B cell (primary cell): ENCODE results near the gene MYL12B. TPM values are rescaled to one million over a fixed set of nuclear protein-coding genes. Genes with fewer than 3 reads are reported as not detected.
A peak's percentile ranks its signal among the peaks of the same experiment; 100 is the strongest.

Experiments
- ATAC-seq: fragments of 200-7000 bp; cut with Tn5 transposase; one replicate; pipeline ENCODE4 v1.10.0; 2021; ENCODE audit warnings: low read depth, mild to moderate bottlenecking, moderate number of reproducible peaks, moderate library complexity
- CTCF ChIA-PET: fragments of 350-600 bp; sonication (Branson Sonifier 250); formaldehyde crosslinking; loops from one replicate; lab custom pipeline; 2021; ENCODE audit warnings: antibody characterized with exemption, inconsistent platforms; lab: Charles Lee
- POLR2A ChIA-PET: fragments of 350-600 bp; sonication (Branson Sonifier 250); formaldehyde crosslinking; loops from one replicate; lab custom pipeline; 2021; ENCODE audit warnings: antibody characterized with exemption; lab: Charles Lee
- DNase-seq: peaks from one replicate; pipeline ENCODE4 v3.0.0; 2013
- H2AFZ ChIP-seq: 2 replicates; pipeline ENCODE4 v1.6.1; 2012; ENCODE audit warnings: mild to moderate bottlenecking, low read depth, low read length; ENCODE audit not compliant: insufficient read depth, poor library complexity, severe bottlenecking
- H3K27ac ChIP-seq, 2 donors: 1 replicate in 1 of 2; 2 replicates in 1 of 2; pipeline ENCODE4 v1.5.1; 2012 to 2013; ENCODE audit warnings: low read length in 2 of 2, mild to moderate bottlenecking in 2 of 2, moderate library complexity in 1 of 2
- H3K27me3 ChIP-seq, 4 experiments: fragments of 200-600 bp in 1 of 4; sonication (generic) in 1 of 4; replicated peaks in 1 of 4; 1 replicate in 2 of 4; 2 replicates in 2 of 4; pipeline versions ENCODE4 v1.6.1 to v1.7.0; 2013 to 2016; ENCODE audit warnings: low read length in 3 of 4, mild to moderate bottlenecking in 2 of 4, mixed read lengths in 1 of 4, moderate library complexity in 1 of 4; ENCODE audit not compliant: insufficient read depth in 4 of 4, control insufficient read depth in 3 of 4; ENCODE audit errors: control extremely low read depth in 1 of 4
- H3K36me3 ChIP-seq, 2 experiments: replicated peaks in 1 of 2; 1 replicate in 1 of 2; 2 replicates in 1 of 2; pipeline versions ENCODE4 v1.6.1 to v1.7.1; 2013; ENCODE audit warnings: low read length in 1 of 2; ENCODE audit not compliant: insufficient read depth in 2 of 2, control insufficient read depth in 1 of 2; ENCODE audit errors: control extremely low read depth in 1 of 2, extremely low read depth in 1 of 2
- H3K4me1 ChIP-seq, 2 donors: fragments of 200-600 bp in 1 of 2; sonication (generic) in 1 of 2; 1 replicate in 1 of 2; 2 replicates in 1 of 2; pipeline versions ENCODE4 v1.5.1 to v1.6.1; 2013 to 2017; ENCODE audit warnings: low read length in 2 of 2; ENCODE audit not compliant: control insufficient read depth in 2 of 2, insufficient read depth in 2 of 2
- H3K4me2 ChIP-seq: replicated peaks from 2 replicates; pipeline ENCODE3; 2012; ENCODE audit warnings: mild to moderate bottlenecking, low read depth, low read length; ENCODE audit not compliant: poor library complexity, severe bottlenecking
- H3K4me3 ChIP-seq, 5 experiments: fragments of 200-600 bp in 1 of 5; sonication (generic) in 1 of 5; 1 replicate in 3 of 5; 2 replicates in 2 of 5; pipeline versions ENCODE4 v1.5.1 to v1.7.0; 2011 to 2016; ENCODE audit warnings: low read length in 4 of 5, mild to moderate bottlenecking in 4 of 5, low read depth in 2 of 5, control low read depth in 1 of 5, moderate library complexity in 1 of 5; ENCODE audit not compliant: insufficient read depth in 1 of 5; ENCODE audit errors: control extremely low read depth in 1 of 5, extremely low read depth in 1 of 5
- H3K79me2 ChIP-seq: fragments of 200-600 bp; sonication (generic); one replicate; pipeline ENCODE4 v1.6.0; 2016; ENCODE audit warnings: low read length; ENCODE audit not compliant: control insufficient read depth, insufficient read depth
- H3K9ac ChIP-seq: fragments of 200-600 bp; sonication (generic); 2 replicates; pipeline ENCODE4 v1.6.1; 2017; ENCODE audit warnings: mild to moderate bottlenecking, low read length, moderate library complexity
- H3K9me3 ChIP-seq, 3 donors: one replicate each; pipeline versions ENCODE4 v1.6.1 to v1.7.1; 2013; ENCODE audit warnings: low read length in 2 of 3; ENCODE audit not compliant: control insufficient read depth in 2 of 3, insufficient read depth in 1 of 3; ENCODE audit errors: control extremely low read depth in 1 of 3
- H4K20me1 ChIP-seq: 2 replicates; pipeline ENCODE4 v1.6.0; 2012; ENCODE audit warnings: mild to moderate bottlenecking, low read length; ENCODE audit not compliant: insufficient read depth, control insufficient read depth, poor library complexity, severe bottlenecking
- H3K27ac Mint-ChIP-seq: one replicate; pipeline ENCODE4 v1.8.0; 2021; ENCODE audit warnings: mixed read lengths
- H3K27me3 Mint-ChIP-seq: one replicate; pipeline ENCODE4 v1.8.0; 2021; ENCODE audit warnings: mixed read lengths
- H3K4me1 Mint-ChIP-seq: one replicate; pipeline ENCODE4 v1.8.0; 2021; ENCODE audit warnings: mixed read lengths
- H3K4me3 Mint-ChIP-seq: one replicate; pipeline ENCODE4 v1.8.0; 2021; ENCODE audit warnings: mixed read lengths
- H3K9me3 Mint-ChIP-seq: one replicate; pipeline ENCODE4 v1.8.0; 2022; ENCODE audit warnings: mixed read lengths; ENCODE audit not compliant: insufficient read depth
- EZH2 ChIP-seq: IDR thresholded peaks from 2 replicates; pipeline ENCODE4 v1.6.1; 2012; ENCODE audit warnings: borderline replicate concordance, low read depth, mild to moderate bottlenecking, moderate library complexity, low read length; ENCODE audit not compliant: insufficient read depth, poor library complexity, severe bottlenecking
- WGBS: methylation state at CpG from one replicate; pipeline ENCODE4 v1.1.5; 2013; ENCODE audit warnings: missing lambda C conversion rate; ENCODE audit not compliant: insufficient coverage; 5-methylcytosine and 5-hydroxymethylcytosine counted together
- intact Hi-C: fragments of 100-400 bp; cut with micrococcal nuclease; formaldehyde crosslinking; loops from one replicate; pipeline ENCODE4 v1.10.0; 2022
- polyA minus RNA-seq: library from RNA; depleted of rRNA, polyadenylated mRNA; stranded (reverse); fragments of >200 nt; gene quantifications from 2 replicates; pipeline ENCODE4 v1.2.3, GENCODE V29; 2012
- polyA plus RNA-seq: library from polyadenylated mRNA; depleted of rRNA; stranded (reverse); fragments of >200 nt; gene quantifications from 2 replicates; pipeline ENCODE4 v1.2.3, GENCODE V29; 2012
- total RNA-seq, 2 donors: library from RNA; stranded (reverse); fragments of 120-200 nt in 1 of 2; gene quantifications; 1 replicate in 1 of 2; 2 replicates in 1 of 2; pipeline versions ENCODE4 v1.2.3 to v1.2.4, GENCODE V29; 2013 to 2022
- TF ChIP-seq, protein P1 (sequence below): fragments of 200-600 bp; IDR thresholded peaks from one replicate; pipeline ENCODE4 v1.8.0; 2022; ENCODE audit warnings: antibody characterized with exemption, mild to moderate bottlenecking

Gene MYL12B
- total RNA-seq, result 124 and 127 TPM in 2 replicates
- total RNA-seq (2013), result 339 TPM
- 94.0 and 139 TPM in 2 replicates for polyA plus RNA-seq
- polyA minus RNA-seq, result 84.5 and 114 TPM in 2 replicates

GRCh38 chr18:3261373-3262233 lies at the start of gene MYL12B:
MYL12B (plus strand) TSS chr18:3262133; CDS start chr18:3272899, 10,766 bp downstream.
- Histone ChIP-seq H3K9ac (peak within 1 kb of the TSS; percentile 96), H3K36me3 (peaks cover 8 to 21% of the 10 kb centered on the region in 2 experiments), H2AFZ (peak within 1 kb of the TSS; percentile 81), H4K20me1 (peaks cover 41% of the 10 kb centered on the region), H3K79me2 (peaks cover 88% of the 10 kb centered on the region), H3K4me1 (peaks cover 70 to 73% of the 10 kb centered on the region in 2 donors), H3K4me2 (peak within 1 kb of the TSS; percentile 90), H3K27me3 (no peaks in the 10 kb centered on the region), H3K27ac (peak within 1 kb of the TSS; percentile 86 to 97), H3K9me3 (no peaks in the 10 kb centered on the region), H3K4me3 (peak within 1 kb of the TSS; percentile 75 to 96 (median 86))
- DNase-seq (peak; percentile 93), ATAC-seq (peak; percentile 80)
- peak within 1 kb of the TSS; percentile 100 for H3K27ac Mint-ChIP-seq
- intact Hi-C loops, result loop anchor here (1.0 to 5.0 kb wide), 8 partner anchors 14 to 414 kb away; partner anchors contain the start of genes EMILIN2, LPIN2, MYL12A and TGIF1
- H3K27me3 Mint-ChIP-seq, result no peaks in the 10 kb centered on the region
- peaks cover 77% of the 10 kb centered on the region for H3K4me1 Mint-ChIP-seq
- H3K4me3 Mint-ChIP-seq, result peak within 1 kb of the TSS; percentile 88
- TF ChIP-seq, protein P1, sequence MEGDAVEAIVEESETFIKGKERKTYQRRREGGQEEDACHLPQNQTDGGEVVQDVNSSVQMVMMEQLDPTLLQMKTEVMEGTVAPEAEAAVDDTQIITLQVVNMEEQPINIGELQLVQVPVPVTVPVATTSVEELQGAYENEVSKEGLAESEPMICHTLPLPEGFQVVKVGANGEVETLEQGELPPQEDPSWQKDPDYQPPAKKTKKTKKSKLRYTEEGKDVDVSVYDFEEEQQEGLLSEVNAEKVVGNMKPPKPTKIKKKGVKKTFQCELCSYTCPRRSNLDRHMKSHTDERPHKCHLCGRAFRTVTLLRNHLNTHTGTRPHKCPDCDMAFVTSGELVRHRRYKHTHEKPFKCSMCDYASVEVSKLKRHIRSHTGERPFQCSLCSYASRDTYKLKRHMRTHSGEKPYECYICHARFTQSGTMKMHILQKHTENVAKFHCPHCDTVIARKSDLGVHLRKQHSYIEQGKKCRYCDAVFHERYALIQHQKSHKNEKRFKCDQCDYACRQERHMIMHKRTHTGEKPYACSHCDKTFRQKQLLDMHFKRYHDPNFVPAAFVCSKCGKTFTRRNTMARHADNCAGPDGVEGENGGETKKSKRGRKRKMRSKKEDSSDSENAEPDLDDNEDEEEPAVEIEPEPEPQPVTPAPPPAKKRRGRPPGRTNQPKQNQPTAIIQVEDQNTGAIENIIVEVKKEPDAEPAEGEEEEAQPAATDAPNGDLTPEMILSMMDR, result no peak
- no peak for TF ChIP-seq EZH2
- ChIA-PET POLR2A (interaction anchor here (0.5 to 2.5 kb wide), 13 partner anchors 9 to 642 kb away, joined by 3 to 35 read pairs (median 4); partner anchors contain the start of genes EMILIN2 and MYL12A), CTCF (interaction anchor here (0.6 to 3.1 kb wide), 9 partner anchors 9 to 406 kb away, joined by 3 to 20 read pairs (median 3); partner anchors contain the start of gene MYL12A)
- no peaks in the 10 kb centered on the region for H3K9me3 Mint-ChIP-seq
- WGBS, result under 1% methylated on average over 77 of the region's 84 CpGs

DNA sequence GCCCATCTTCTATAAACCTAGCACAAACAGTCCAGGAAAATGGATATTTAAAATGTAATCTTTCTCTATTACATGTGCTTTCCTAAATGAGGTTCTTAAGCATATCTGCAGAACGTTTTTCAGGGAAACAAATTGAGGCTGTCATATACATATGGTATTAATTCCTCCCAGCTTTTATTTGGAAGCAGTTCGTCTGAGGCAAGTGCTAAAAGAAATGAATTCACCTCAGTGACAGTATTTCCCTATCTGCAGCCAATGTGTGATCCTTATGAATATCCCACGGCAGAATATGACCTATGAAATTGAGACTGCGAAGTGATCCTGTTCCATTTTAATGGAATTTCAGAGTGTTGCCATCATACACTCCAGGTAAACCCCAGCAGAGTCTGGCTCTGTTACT lies 49.3 kb upstream of the MYL12B start:
- H4K20me1 ChIP-seq, result no peaks in the 10 kb centered on the region
- H3K9me3 Mint-ChIP-seq, result no peaks in the 10 kb centered on the region
- no peaks in the 10 kb centered on the region for H3K4me1 Mint-ChIP-seq
- H3K4me3 ChIP-seq, result no peak overlapping the region
- H3K79me2 ChIP-seq, result no peaks in the 10 kb centered on the region
- no peak overlapping the region for H3K9ac ChIP-seq
- ChIA-PET POLR2A (no interaction called here), CTCF (interaction anchor here (1.0 to 1.5 kb wide), 2 partner anchors 31 to 33 kb away, joined by 3 read pairs; no protein-coding TSS in a partner anchor)
- no peak overlapping the region for H2AFZ ChIP-seq
- no peak overlapping the region for H3K27ac ChIP-seq
- H3K27me3 ChIP-seq, result no peaks in the 10 kb centered on the region
- H3K4me1 ChIP-seq, result no peaks in the 10 kb centered on the region
- no peak for DNase-seq
- H3K36me3 ChIP-seq, result no peaks in the 10 kb centered on the region
- no peak overlapping the region for H3K4me3 Mint-ChIP-seq
- no peaks in the 10 kb centered on the region for H3K27me3 Mint-ChIP-seq
- no peak overlapping the region for H3K4me2 ChIP-seq
- ATAC-seq, result no peak
- no peak for TF ChIP-seq EZH2
- TF ChIP-seq, protein P1, result no peak
- intact Hi-C loops, result no loop called here
- no peak overlapping the region for H3K27ac Mint-ChIP-seq
- WGBS, result 100% methylated on average over 2 of the region's 4 CpGs
- H3K9me3 ChIP-seq, result no peaks in the 10 kb centered on the region
